Measurements from ENCODE around the gene REXO4. TPM values are rescaled to one million over a fixed set of nuclear protein-coding genes. Genes with fewer than 3 reads are reported as not detected.

REXO4 gene
- total RNA-seq, 4 donors from 2014 or later: 11.5 to 18.1 (median 15.4) TPM

DNA sequence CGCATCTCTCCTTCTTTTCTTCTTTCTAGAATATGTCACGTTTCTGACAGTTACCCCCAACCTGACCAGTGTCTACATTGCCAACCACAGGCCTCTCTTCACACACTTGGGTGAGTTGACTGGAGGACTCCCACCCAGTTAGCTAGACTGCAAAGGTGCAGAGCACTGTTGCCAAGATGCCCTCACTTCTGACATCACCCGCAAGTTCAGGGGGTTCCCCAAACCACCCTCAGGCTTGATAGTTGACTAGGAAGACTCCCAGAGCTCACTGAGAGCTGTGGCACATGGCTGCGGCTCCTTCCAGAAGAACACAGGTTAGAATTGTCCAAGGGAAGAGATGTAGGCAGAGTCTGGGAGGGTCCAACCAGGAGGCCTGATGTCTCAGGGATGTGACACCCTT lies 21.5 kb upstream of the REXO4 start:
- TF ChIP-seq, protein P1, sequence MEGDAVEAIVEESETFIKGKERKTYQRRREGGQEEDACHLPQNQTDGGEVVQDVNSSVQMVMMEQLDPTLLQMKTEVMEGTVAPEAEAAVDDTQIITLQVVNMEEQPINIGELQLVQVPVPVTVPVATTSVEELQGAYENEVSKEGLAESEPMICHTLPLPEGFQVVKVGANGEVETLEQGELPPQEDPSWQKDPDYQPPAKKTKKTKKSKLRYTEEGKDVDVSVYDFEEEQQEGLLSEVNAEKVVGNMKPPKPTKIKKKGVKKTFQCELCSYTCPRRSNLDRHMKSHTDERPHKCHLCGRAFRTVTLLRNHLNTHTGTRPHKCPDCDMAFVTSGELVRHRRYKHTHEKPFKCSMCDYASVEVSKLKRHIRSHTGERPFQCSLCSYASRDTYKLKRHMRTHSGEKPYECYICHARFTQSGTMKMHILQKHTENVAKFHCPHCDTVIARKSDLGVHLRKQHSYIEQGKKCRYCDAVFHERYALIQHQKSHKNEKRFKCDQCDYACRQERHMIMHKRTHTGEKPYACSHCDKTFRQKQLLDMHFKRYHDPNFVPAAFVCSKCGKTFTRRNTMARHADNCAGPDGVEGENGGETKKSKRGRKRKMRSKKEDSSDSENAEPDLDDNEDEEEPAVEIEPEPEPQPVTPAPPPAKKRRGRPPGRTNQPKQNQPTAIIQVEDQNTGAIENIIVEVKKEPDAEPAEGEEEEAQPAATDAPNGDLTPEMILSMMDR (IDR thresholded peaks at IDR 0.05): no peak
- DNase-seq (ENCODE audit: low spot score): no peak
- ATAC-seq (ENCODE audit: low FRiP score): no peak

DNA sequence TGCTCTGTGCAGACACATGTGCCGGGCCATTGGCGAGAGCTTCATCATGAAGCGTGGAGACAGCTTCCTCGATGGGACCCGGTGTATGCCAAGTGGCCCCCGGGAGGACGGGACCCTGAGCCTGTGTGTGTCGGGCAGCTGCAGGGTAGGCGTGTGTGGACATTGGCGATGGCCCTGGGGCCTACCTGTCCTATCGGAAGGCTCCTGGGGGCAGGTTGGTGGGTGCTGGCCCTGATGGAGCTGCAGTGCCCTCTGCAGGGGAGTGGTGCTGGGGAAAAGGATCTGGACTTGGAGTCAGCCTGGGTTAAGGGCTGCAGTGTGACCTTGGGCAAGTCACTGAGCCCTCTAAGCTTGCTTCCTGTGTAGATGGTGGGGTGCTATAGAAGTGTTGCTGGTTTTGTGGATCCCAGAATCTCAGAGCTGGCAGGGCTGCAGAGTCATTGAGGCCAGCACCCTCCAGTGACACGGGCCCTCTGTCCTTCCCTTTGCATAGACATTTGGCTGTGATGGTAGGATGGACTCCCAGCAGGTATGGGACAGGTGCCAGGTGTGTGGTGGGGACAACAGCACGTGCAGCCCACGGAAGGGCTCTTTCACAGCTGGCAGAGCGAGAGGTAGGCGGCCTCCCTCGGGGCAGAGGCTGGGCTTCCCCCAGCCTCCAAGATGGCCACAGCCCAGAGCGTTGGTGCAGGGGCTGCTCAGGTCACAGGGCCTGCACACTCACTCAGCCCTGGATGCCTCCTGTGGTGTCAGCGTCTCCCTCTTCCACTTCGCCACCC lies 20.1 kb upstream of the REXO4 start:
- TF ChIP-seq, protein P1 (IDR thresholded peaks at IDR 0.05): no peak
- ATAC-seq (ENCODE audit: low FRiP score) (no peak), DNase-seq (ENCODE audit: low spot score) (no peak)

DNA sequence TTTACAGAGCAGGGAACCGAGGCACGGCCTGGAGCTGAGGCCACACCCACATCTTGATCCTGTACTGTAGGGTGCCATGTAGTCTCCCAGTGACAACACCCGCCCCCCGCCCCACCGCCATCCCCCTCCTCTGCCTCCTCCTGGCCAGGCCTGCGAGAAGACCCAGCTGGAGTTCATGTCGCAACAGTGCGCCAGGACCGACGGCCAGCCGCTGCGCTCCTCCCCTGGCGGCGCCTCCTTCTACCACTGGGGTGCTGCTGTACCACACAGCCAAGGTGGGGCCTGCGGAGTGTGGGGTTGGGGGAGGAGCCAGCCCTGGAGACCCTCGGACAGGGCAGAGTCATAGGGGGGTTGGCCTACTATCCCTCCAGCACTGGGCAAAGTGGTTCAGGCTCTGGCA lies 18.9 kb upstream of the REXO4 start:
- TF ChIP-seq, protein P1 (IDR thresholded peaks at IDR 0.05): no peak
- DNase-seq (ENCODE audit: low spot score) (no peak), ATAC-seq (ENCODE audit: low FRiP score) (no peak)

DNA sequence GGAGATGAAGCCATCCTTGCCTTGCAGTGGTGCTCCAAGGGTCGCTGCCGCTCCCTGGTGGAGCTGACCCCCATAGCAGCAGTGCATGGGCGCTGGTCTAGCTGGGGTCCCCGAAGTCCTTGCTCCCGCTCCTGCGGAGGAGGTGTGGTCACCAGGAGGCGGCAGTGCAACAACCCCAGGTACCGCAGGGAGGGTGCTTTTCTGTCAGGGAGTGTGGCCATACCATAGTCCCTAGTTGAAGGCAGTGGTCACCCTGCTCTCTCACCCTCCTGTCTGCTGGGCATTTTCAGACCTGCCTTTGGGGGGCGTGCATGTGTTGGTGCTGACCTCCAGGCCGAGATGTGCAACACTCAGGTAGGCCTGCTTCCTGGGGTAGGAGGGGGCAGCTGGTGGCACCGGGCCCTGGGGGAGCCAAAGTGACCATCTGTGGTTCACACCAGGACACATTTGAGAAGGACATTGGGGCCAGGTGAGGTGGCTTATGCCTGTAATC lies 15.6 kb upstream of the REXO4 start:
- DNase-seq (ENCODE audit: low spot score): no peak
- ATAC-seq (ENCODE audit: low FRiP score): no peak
- TF ChIP-seq, protein P1 (IDR thresholded peaks at IDR 0.05): no peak

DNA sequence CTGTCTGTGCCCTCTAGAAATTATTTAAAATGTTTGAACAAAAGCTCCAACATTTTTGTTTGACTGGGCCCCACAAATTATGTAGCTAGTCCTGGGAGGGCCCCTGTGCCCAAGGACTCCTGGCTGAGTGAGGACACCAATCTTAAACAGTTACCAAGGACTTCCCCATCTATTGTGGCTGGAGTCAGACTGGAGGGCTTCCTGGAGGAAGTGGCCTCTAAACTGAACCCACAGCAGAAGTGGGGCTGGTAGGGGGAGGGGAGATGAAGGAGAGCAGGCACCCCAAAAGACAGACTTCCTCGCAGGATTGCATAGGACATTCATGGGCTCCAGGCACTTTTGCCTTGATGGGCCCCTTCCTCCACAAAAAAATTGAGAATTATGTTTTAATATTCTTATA lies 12.4 kb upstream of the REXO4 start:
- TF ChIP-seq, protein P1 (IDR thresholded peaks at IDR 0.05): no peak
- DNase-seq (ENCODE audit: low spot score): no peak
- ATAC-seq (ENCODE audit: low FRiP score): no peak

DNA sequence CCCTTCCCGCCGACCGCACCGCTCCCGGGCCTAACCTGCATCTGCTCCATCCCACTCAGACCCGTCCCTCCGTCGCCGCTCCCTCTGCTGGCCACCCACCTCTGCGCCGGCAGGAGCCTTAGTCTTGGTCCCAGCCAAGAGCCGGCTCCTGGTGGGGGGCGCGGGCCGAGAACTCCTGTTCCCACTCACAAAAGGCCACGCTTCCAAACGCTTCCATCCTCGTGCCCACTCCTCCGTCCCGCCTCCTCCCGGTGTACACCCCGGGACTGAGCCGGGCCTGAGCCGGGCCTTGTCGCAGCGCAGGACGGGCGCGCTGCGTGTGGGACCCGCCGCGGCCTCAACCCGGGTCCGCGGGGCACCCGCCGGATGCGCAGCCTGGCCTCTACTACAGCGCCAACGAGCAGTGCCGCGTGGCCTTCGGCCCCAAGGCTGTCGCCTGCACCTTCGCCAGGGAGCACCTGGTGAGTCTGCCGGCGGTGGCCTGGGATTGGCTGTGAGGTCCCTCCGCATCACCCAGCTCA lies 11.9 kb upstream of the REXO4 start:
- no peak for DNase-seq (ENCODE audit: low spot score)
- ATAC-seq (ENCODE audit: low FRiP score): peak; percentile 69
- TF ChIP-seq, protein P1 (IDR thresholded peaks at IDR 0.05): no peak

DNA sequence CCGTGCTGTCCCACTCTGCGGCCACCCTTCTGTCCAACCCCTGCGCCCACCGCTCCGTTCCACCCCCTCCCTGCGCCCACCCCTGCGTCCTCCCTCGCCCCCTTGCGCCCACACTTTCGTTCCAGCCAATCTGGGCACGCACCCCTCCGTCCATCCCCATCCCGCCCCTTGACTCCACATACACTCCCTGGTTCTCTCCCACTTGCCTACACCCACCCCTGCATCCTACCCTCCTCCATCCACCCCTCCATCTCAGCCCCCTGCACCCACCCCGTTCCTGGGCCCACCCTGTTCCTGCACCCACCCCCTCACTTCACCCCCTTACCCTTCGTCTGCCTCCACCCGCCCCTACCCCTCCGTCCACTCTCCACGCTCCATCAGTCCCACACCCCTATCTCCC lies 11.4 kb upstream of the REXO4 start:
- TF ChIP-seq, protein P1 (IDR thresholded peaks at IDR 0.05): no peak
- ATAC-seq (ENCODE audit: low FRiP score) (no peak), DNase-seq (ENCODE audit: low spot score) (no peak)
